ENCODE data around the gene C9orf72. TPM values are rescaled to one million over a fixed set of nuclear protein-coding genes. Genes with fewer than 3 reads are reported as not detected.

The C9orf72 gene
- total RNA-seq, result 10 to 100 TPM; 13.7 to 18.3 TPM

GRCh38 chr9:27572918-27573633 is at the start of gene C9orf72:
Gene C9orf72 (minus strand): TSS chr9:27573481. CDS start chr9:27567120, 6,361 bp downstream.

GRCh38 chr9:27529316-27530278 is 43.7 kb downstream of the C9orf72 start, which contains the start of gene MOB3B:
Gene MOB3B (minus strand): TSS chr9:27529814. CDS start chr9:27455550, 74,264 bp downstream.

GRCh38 chr9:27524236-27524635 is 49.0 kb downstream of the C9orf72 start, which contains the start of gene IFNK:
Gene IFNK (plus strand): TSS chr9:27524290. CDS start chr9:27524337, 47 bp downstream.

Other genes with a start within 250 kb of the C9orf72 start
- not detected for gene IFNK, start 49.2 kb downstream of the C9orf72 start, total RNA-seq
- 1 to 10 TPM; 2.8 to 2.9 TPM for gene MOB3B, start 43.7 kb downstream of the C9orf72 start, total RNA-seq

All from activated naive CD4-positive, alpha-beta T cell treated with anti-CD3 and anti-CD28 coated beads, Interleukin-2, amount 10 ng/mL, durations not matched to agents 5 hours and 36 hours (primary cell).